Measurements from ENCODE around the gene AQP5. TPM values are rescaled to one million over a fixed set of nuclear protein-coding genes. Genes with fewer than 3 reads are reported as not detected.

Gene AQP5
- polyA plus RNA-seq, 2 donors: 3.1 to 48.8 TPM

GRCh38 chr12:49974677-49975317, 13.1 kb downstream of the AQP5 start:
- peak overlapping the region in 1 of 2 donors; percentile 14 for H3K27ac ChIP-seq (ENCODE audit: low read depth in 2 of 2, low read length in 1 of 2)
- 56 to 57% methylated on average over 8 of the region's 8 CpGs for WGBS, 2 donors
- H3K4me1 ChIP-seq (ENCODE audit: control insufficient read depth in 2 of 2, insufficient read depth in 2 of 2, low read length in 1 of 2): no peaks in the 10 kb centered on the region
- no peak overlapping the region for H3K4me3 ChIP-seq (ENCODE audit: low read depth in 1 of 2, low read length in 2 of 2)
- no peaks in the 10 kb centered on the region for H3K9me3 ChIP-seq (ENCODE audit: control insufficient read depth in 2 of 2, insufficient read depth in 1 of 2, low read depth in 1 of 2, low read length in 1 of 2)
- no peaks in the 10 kb centered on the region for H3K27me3 ChIP-seq (ENCODE audit: control insufficient read depth in 1 of 2, insufficient read depth in 2 of 2, low read length in 2 of 2)
- no peaks in the 10 kb centered on the region for H3K36me3 ChIP-seq (ENCODE audit: control insufficient read depth in 2 of 2, insufficient read depth in 2 of 2, low read length in 1 of 2)

GRCh38 chr12:49975318-49975761, 13.7 kb downstream of the AQP5 start:
- H3K4me3 ChIP-seq (ENCODE audit: low read depth in 1 of 2, low read length in 2 of 2): no peak overlapping the region
- H3K27me3 ChIP-seq (ENCODE audit: control insufficient read depth in 1 of 2, insufficient read depth in 2 of 2, low read length in 2 of 2): no peaks in the 10 kb centered on the region
- H3K9me3 ChIP-seq (ENCODE audit: control insufficient read depth in 2 of 2, insufficient read depth in 1 of 2, low read depth in 1 of 2, low read length in 1 of 2): no peaks in the 10 kb centered on the region
- no peaks in the 10 kb centered on the region for H3K36me3 ChIP-seq (ENCODE audit: control insufficient read depth in 2 of 2, insufficient read depth in 2 of 2, low read length in 1 of 2)
- no peaks in the 10 kb centered on the region for H3K4me1 ChIP-seq (ENCODE audit: control insufficient read depth in 2 of 2, insufficient read depth in 2 of 2, low read length in 1 of 2)
- 66 to 67% methylated on average over 17 of the region's 17 CpGs for WGBS, 2 donors
- no peak overlapping the region for H3K27ac ChIP-seq (ENCODE audit: low read depth in 2 of 2, low read length in 1 of 2)

- WGBS, 2 donors: 80 to 87% methylated on average over 2 of the region's 2 CpGs
Observed at GRCh38 chr12:49976557-49976956, 14.9 kb downstream of the AQP5 start.

GRCh38 chr12:49978125-49978524, 16.5 kb downstream of the AQP5 start:
- Histone ChIP-seq H3K36me3 (ENCODE audit: control insufficient read depth in 2 of 2, insufficient read depth in 2 of 2, low read length in 1 of 2) (no peaks in the 10 kb centered on the region), H3K27ac (ENCODE audit: low read depth in 2 of 2, low read length in 1 of 2) (no peak overlapping the region), H3K4me3 (ENCODE audit: low read depth in 1 of 2, low read length in 2 of 2) (no peak overlapping the region), H3K9me3 (ENCODE audit: control insufficient read depth in 2 of 2, insufficient read depth in 1 of 2, low read depth in 1 of 2, low read length in 1 of 2) (no peaks in the 10 kb centered on the region), H3K27me3 (ENCODE audit: control insufficient read depth in 1 of 2, insufficient read depth in 2 of 2, low read length in 2 of 2) (no peaks in the 10 kb centered on the region), H3K4me1 (ENCODE audit: control insufficient read depth in 2 of 2, insufficient read depth in 2 of 2, low read length in 1 of 2) (no peaks in the 10 kb centered on the region)
- WGBS, 2 donors: 84 to 89% methylated on average over 4 of the region's 4 CpGs

More at GRCh38 chr12:49976557-49976956, 14.9 kb downstream of the AQP5 start:
- H3K9me3 ChIP-seq (ENCODE audit: control insufficient read depth in 2 of 2, insufficient read depth in 1 of 2, low read depth in 1 of 2, low read length in 1 of 2): no peaks in the 10 kb centered on the region
- H3K27ac ChIP-seq (ENCODE audit: low read depth in 2 of 2, low read length in 1 of 2): no peak overlapping the region
- no peaks in the 10 kb centered on the region for H3K36me3 ChIP-seq (ENCODE audit: control insufficient read depth in 2 of 2, insufficient read depth in 2 of 2, low read length in 1 of 2)
- H3K27me3 ChIP-seq (ENCODE audit: control insufficient read depth in 1 of 2, insufficient read depth in 2 of 2, low read length in 2 of 2): no peaks in the 10 kb centered on the region
- H3K4me3 ChIP-seq (ENCODE audit: low read depth in 1 of 2, low read length in 2 of 2): no peak overlapping the region
- H3K4me1 ChIP-seq (ENCODE audit: control insufficient read depth in 2 of 2, insufficient read depth in 2 of 2, low read length in 1 of 2): no peaks in the 10 kb centered on the region

GRCh38 chr12:49979016-49979586, 17.4 kb downstream of the AQP5 start:
- no peaks in the 10 kb centered on the region for H3K36me3 ChIP-seq (ENCODE audit: control insufficient read depth in 2 of 2, insufficient read depth in 2 of 2, low read length in 1 of 2)
- no peaks in the 10 kb centered on the region for H3K27me3 ChIP-seq (ENCODE audit: control insufficient read depth in 1 of 2, insufficient read depth in 2 of 2, low read length in 2 of 2)
- no peak overlapping the region for H3K27ac ChIP-seq (ENCODE audit: low read depth in 2 of 2, low read length in 1 of 2)
- no peaks in the 10 kb centered on the region for H3K9me3 ChIP-seq (ENCODE audit: control insufficient read depth in 2 of 2, insufficient read depth in 1 of 2, low read depth in 1 of 2, low read length in 1 of 2)
- no peaks in the 10 kb centered on the region for H3K4me1 ChIP-seq (ENCODE audit: control insufficient read depth in 2 of 2, insufficient read depth in 2 of 2, low read length in 1 of 2)
- WGBS, 2 donors: 81 to 86% methylated on average over 10 of the region's 10 CpGs
- H3K4me3 ChIP-seq (ENCODE audit: low read depth in 1 of 2, low read length in 2 of 2): no peak overlapping the region

- 84 to 90% methylated on average over 3 of the region's 3 CpGs for WGBS, 2 donors
- Histone ChIP-seq H3K4me1 (ENCODE audit: control insufficient read depth in 2 of 2, insufficient read depth in 2 of 2, low read length in 1 of 2) (no peaks in the 10 kb centered on the region), H3K9me3 (ENCODE audit: control insufficient read depth in 2 of 2, insufficient read depth in 1 of 2, low read depth in 1 of 2, low read length in 1 of 2) (no peaks in the 10 kb centered on the region), H3K27ac (ENCODE audit: low read depth in 2 of 2, low read length in 1 of 2) (no peak overlapping the region), H3K4me3 (ENCODE audit: low read depth in 1 of 2, low read length in 2 of 2) (no peak overlapping the region), H3K36me3 (ENCODE audit: control insufficient read depth in 2 of 2, insufficient read depth in 2 of 2, low read length in 1 of 2) (no peaks in the 10 kb centered on the region), H3K27me3 (ENCODE audit: control insufficient read depth in 1 of 2, insufficient read depth in 2 of 2, low read length in 2 of 2) (no peaks in the 10 kb centered on the region)
Observed at GRCh38 chr12:49979791-49980190, 18.1 kb downstream of the AQP5 start.

GRCh38 chr12:49980501-49981349, 19.1 kb downstream of the AQP5 start:
- Histone ChIP-seq H3K27me3 (ENCODE audit: control insufficient read depth in 1 of 2, insufficient read depth in 2 of 2, low read length in 2 of 2) (no peaks in the 10 kb centered on the region), H3K4me3 (ENCODE audit: low read depth in 1 of 2, low read length in 2 of 2) (no peak overlapping the region), H3K4me1 (ENCODE audit: control insufficient read depth in 2 of 2, insufficient read depth in 2 of 2, low read length in 1 of 2) (no peaks in the 10 kb centered on the region), H3K9me3 (ENCODE audit: control insufficient read depth in 2 of 2, insufficient read depth in 1 of 2, low read depth in 1 of 2, low read length in 1 of 2) (no peaks in the 10 kb centered on the region), H3K27ac (ENCODE audit: low read depth in 2 of 2, low read length in 1 of 2) (no peak overlapping the region), H3K36me3 (ENCODE audit: control insufficient read depth in 2 of 2, insufficient read depth in 2 of 2, low read length in 1 of 2) (no peaks in the 10 kb centered on the region)
- 88 to 94% methylated on average over 10 of the region's 10 CpGs for WGBS, 2 donors

- WGBS, 2 donors: 92 to 95% methylated on average over 7 of the region's 7 CpGs
- no peaks in the 10 kb centered on the region for H3K4me1 ChIP-seq (ENCODE audit: control insufficient read depth in 2 of 2, insufficient read depth in 2 of 2, low read length in 1 of 2)
- H3K4me3 ChIP-seq (ENCODE audit: low read depth in 1 of 2, low read length in 2 of 2): no peak overlapping the region
- no peaks in the 10 kb centered on the region for H3K36me3 ChIP-seq (ENCODE audit: control insufficient read depth in 2 of 2, insufficient read depth in 2 of 2, low read length in 1 of 2)
- H3K27me3 ChIP-seq (ENCODE audit: control insufficient read depth in 1 of 2, insufficient read depth in 2 of 2, low read length in 2 of 2): no peaks in the 10 kb centered on the region
- no peaks in the 10 kb centered on the region for H3K9me3 ChIP-seq (ENCODE audit: control insufficient read depth in 2 of 2, insufficient read depth in 1 of 2, low read depth in 1 of 2, low read length in 1 of 2)
- no peak overlapping the region for H3K27ac ChIP-seq (ENCODE audit: low read depth in 2 of 2, low read length in 1 of 2)
Observed at GRCh38 chr12:49982246-49983087, 20.8 kb downstream of the AQP5 start.

GRCh38 chr12:49983892-49984291, 22.2 kb downstream of the AQP5 start:
- Histone ChIP-seq H3K4me1 (ENCODE audit: control insufficient read depth in 2 of 2, insufficient read depth in 2 of 2, low read length in 1 of 2) (no peaks in the 10 kb centered on the region), H3K27me3 (ENCODE audit: control insufficient read depth in 1 of 2, insufficient read depth in 2 of 2, low read length in 2 of 2) (no peaks in the 10 kb centered on the region), H3K9me3 (ENCODE audit: control insufficient read depth in 2 of 2, insufficient read depth in 1 of 2, low read depth in 1 of 2, low read length in 1 of 2) (no peaks in the 10 kb centered on the region), H3K27ac (ENCODE audit: low read depth in 2 of 2, low read length in 1 of 2) (no peak overlapping the region), H3K36me3 (ENCODE audit: control insufficient read depth in 2 of 2, insufficient read depth in 2 of 2, low read length in 1 of 2) (no peaks in the 10 kb centered on the region), H3K4me3 (ENCODE audit: low read depth in 1 of 2, low read length in 2 of 2) (no peak overlapping the region)
- WGBS, 2 donors: 5 to 7% methylated on average over 8 of the region's 8 CpGs

Measured in esophagus (tissue), 2 donors.